HG02610 (cell line): ENCODE results near the gene SPOCK3.

Experiments
- ATAC-seq: cut with Tn5 transposase; IDR thresholded peaks from one replicate; pipeline ENCODE4 v1.9.1; 2021; ENCODE audit warnings: mild to moderate bottlenecking, moderate library complexity; ENCODE audit not compliant: unreplicated experiment

The SPOCK3 gene

GRCh38 chr4:166700592-166700991, 533.7 kb downstream of the SPOCK3 start:
- ATAC-seq = no peak

GRCh38 chr4:166688835-166689234, 545.5 kb downstream of the SPOCK3 start:
- no peak for ATAC-seq

- ATAC-seq = no peak
Measured at GRCh38 chr4:166687828-166688227, 546.5 kb downstream of the SPOCK3 start.
